Middle frontal gyrus (tissue), 1 donor: ENCODE results near the gene CNOT4.
"Not testable (repeated sequence)": the region's sequence is repeated elsewhere in the genome, so short reads cannot be mapped to it uniquely, and the experiment has no call there.

ENCODE experiments used
- DNase-seq: peaks from one replicate; pipeline ENCODE4 v3.0.0-alpha.2; 2015; ENCODE audit warnings: low spot score; ENCODE audit errors: extremely low spot score

The CNOT4 gene

DNA sequence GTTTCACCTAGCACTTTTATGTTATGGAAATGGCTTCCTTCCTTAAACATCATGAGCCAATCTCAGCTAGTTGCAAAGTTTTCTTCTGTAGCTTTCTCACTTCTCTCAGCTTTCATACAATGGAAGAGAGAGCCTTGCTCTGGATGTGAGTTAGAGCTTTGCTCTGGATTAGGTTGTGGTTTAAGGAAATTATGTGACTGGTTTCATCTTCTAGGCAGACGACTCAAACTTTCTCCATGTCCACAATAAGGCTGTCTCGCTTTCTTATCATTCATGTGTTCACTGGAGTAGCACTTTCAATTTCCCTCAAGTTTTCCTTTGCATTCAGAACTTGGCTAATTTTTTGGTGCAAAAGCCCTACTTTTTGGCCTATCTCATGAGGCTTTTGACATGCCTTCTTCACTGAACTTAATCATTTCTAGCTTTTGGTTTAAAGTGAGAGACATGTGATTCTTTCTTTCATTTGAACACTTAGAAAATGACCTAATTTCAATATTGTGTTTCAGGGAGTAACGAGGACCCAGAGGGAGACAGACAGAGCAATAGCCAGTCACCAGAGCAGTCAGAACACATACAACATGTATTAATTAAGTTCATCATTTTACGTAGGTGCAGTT is 49.8 kb downstream of the CNOT4 start:
- no peak for DNase-seq

DNA sequence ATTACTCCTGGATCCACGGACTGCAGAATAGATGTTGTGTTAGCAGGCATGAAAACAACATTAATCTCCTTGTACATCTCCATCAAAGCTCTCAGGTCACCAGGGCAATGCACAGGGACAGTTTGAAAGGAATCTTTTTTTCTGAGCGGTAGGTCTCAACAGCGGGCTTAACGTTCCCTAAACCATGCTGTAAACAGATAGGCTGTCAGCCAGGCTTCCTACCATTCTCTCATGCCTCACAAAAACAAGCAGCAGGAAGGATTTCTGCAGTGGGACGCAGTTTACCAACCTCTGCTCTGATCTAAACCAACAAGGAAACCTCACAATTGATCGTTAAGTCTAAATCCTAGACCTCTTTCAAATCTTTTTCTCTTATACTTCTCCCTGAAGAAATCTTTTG is 50.8 kb downstream of the CNOT4 start:
- no peak for DNase-seq

DNA sequence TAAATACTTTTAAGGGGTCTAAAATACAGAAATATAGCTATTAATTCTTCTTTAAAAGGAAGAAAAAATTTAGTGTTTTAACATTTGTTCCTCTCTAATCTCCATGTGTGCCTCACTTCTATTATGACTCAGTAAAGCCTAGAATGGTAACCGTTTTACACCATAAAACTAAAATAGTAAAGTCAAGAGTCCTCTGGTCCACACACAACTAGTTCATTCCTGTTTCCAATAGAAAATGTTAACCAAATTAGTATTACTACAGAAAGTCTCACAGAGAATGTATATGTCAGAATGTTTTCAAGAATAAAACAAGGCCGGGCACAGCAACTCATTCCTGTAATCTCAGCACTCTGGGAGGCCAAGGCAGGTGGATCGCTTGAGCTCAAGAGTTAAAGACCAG is 55.8 kb downstream of the CNOT4 start:
- DNase-seq, result no peak

DNA sequence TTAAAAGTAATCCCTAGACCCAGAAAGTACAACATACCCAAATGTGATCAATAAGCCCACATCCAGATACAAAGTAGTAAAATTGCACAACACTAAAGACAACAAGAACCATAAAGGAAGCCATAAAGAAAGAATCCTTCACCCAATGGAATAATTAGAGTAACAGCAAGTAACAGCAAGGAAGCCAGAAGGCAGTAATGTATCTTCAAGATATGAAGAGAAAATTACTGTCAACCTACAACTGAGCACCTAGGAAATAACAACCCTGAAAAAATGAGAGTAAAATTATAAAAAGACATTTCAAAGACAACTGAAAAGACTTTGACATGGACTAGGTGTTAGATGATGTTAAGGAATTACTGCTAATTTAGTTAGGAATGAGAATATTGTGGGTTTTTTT is 60.5 kb downstream of the CNOT4 start:
- DNase-seq, result no peak

DNA sequence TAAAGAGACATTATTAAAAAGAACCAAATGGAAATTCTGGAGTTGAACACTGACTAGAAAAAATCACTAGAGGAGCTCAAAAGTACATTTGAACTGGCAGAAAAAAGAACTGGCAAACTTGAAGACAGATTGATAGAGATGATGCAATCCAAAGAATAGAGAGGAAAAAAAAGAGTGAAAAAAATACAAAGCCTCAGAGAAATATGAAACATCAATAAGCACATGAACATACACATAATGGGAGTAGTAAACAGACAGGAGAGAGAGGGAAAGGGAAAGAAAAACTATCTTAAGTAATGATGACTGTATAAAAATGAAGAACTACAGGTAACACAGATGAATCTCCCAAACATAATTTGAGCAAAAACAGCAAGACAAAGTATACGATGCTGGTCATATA is 61.1 kb downstream of the CNOT4 start:
- no peak for DNase-seq

DNA sequence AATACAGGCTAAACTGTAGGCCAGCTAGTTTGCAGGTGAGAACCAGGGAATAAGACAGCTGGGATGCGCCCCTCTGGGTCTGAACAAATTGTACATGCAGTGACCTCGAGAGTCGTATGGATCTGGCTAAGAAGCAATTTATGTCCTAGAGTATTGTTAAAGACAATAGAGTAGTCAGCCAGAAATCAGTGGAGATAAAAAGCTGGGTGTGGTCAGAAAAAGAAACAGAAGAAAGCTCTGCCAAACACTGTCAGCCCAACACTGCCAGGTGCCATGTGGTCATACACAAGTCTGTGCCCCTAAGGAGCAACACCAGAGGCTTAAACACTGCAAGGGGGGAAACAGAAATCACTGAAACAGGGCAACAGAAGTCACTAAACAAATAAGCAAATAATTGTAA is 62.2 kb downstream of the CNOT4 start:
- DNase-seq, result no peak

DNA sequence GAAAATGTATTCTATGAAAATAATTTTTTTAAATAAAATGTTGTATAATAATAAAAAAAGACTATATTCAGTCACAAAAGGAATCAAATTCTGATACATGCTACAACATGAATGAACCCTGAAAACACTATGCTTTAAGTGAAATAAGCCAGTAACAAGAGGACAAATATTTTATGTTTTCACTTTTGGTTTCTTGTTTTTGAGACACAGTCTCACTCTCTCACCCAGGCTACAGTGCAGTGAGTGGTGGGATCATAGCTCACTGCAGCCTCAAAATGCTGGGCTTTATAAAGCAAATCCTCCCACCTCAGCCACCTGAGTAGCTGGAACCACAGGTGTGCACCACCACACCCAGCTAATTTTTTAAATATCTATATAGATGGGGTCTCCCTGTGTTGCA is 64.2 kb downstream of the CNOT4 start:
- DNase-seq, result no peak

DNA sequence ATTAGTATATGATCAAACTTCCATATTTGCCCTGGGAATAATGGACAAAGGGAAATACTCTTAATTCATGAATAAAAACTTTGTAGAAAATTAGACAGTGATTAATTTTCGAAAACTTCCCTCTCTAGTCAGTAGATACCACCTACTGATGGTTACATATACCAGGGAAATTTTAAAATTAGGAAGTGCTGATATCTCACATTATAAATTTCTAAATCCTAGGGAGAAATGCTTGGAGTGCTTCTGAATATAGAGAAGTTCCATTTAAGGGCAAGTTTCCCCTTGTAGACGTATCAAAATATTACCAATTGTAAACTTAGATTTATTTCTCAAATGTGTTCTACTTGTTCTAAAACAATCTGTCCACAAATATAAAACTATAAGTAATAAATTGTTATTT is 64.6 kb downstream of the CNOT4 start:
- not testable (repeated sequence) for DNase-seq

DNA sequence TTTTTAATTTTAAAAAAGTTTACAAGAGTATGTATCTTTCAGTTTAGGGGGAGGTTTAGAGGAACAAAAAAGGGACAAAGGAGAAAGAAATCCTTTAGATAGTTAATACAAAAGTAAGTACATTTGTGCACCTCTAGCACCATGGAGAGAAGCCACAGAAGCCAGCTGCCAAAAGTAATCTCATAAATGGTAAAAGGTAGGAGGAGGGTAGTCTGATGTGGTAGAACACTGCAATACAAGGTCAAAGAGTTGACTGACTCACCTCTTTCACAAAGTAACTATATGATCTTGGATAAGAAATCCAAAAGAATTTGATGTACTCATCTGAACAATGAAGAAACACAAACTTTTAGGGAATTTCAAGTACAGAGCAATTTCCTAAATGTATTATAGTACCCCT is 68.1 kb downstream of the CNOT4 start:
- no peak for DNase-seq

DNA sequence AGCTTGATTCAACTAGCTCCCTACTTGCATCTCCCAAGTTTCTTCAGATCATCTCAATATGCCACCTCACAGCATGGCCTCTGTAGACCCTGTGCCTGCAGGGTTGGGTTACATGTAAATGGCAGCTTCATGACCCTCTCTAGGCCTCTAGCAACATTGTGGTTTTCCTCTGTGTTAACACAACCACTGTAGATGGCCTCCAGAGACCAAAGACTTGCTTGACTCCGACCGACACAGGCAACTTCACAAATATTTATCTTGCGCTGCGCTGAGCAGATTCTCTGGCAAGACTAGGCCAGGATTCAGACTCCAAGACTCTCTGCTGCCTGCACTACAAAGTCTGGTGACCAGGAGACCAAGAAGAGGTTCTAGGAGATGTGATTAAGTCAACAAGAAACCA is 75.9 kb downstream of the CNOT4 start:
- DNase-seq, result no peak

DNA sequence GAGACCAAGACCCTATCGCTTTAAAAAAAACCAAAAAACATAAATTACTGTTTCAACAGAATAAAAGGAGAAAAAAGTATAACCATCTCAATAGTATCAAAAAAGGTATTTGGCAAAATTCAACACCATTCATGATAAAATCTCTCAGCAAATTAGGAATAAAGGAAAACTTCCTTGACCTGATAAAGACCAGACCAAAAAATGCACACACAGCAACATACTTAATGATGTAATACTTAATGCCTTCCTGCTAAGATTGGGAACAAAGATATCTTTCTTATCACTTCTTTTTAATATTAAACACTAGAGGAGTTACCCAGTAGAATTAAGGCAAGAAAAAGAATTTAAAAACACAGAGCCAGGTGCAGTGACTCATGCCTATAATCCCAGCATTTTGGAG is 79.3 kb downstream of the CNOT4 start:
- no peak for DNase-seq

DNA sequence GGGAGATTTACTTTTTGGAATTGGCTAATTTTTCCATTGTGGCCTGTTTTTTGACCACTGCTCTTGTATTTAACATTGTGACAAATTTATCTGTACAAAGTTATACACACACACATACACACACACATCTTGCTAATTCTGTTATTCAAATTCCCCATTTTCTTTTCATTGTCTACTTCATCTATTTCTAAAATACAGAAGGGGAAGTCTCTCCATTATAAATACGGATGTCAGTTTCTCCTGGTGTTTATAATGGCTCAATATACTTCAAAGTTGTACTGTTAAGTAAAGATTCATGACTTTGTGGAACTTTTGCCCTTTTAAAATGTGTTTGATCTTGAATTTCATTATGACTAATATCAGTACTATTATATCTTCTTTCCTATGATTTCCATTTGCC is 81.0 kb downstream of the CNOT4 start:
- DNase-seq, result no peak

DNA sequence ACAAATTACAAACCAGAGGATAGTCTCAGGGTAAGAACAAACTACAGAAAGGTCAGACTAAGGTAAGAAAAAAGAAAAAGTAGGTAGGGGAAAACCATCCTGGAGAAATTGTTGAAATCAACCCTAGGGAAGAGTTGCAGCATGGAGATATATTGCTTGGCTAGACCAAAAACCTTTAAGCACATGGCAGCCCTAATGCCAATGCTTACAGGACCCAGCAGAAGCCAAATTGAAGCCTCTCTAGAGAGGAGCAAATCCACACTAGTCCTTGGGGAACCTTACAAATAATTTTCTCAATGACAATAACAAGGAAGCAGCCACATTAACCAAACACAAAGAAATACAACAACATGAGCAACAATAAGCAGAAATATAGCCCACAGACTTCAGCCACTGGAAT is 81.9 kb downstream of the CNOT4 start:
- no peak for DNase-seq

DNA sequence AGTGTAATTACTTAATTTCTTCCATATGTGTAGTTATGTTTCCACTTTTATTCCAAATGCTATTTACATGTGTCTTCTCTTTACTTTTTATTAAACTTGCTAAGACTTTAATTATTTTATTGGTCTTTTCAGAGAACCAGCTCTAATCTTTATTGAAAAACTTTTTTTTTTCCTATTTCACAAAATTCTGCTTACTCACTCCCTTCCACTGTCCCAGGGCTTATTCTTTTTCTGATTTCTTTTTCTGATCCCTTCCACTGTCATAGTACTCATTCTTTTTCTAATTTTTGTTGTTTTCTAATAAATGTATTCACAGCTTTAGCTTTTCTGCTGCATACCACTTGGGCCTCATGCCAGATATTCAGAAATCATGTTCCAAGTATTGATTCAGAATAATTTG is 82.7 kb downstream of the CNOT4 start:
- no peak for DNase-seq

DNA sequence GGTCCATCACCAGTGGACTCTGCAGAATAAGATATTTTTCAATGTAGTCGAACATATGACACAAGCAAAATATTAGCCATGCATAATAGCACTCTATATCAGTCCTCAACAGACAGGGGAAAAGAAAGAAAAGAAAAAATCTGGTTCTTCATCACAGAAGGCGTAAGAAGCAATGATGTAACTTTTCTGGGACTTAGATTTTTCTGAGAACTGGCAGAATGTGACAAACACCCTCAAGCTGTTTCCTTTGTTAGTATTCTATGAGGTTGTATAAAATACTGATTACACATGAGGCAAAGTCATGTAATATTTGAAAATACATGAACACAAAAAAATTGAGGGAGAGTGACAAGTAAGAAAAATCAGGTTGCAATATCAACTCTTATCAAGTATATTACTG is 84.9 kb downstream of the CNOT4 start:
- DNase-seq, result no peak

DNA sequence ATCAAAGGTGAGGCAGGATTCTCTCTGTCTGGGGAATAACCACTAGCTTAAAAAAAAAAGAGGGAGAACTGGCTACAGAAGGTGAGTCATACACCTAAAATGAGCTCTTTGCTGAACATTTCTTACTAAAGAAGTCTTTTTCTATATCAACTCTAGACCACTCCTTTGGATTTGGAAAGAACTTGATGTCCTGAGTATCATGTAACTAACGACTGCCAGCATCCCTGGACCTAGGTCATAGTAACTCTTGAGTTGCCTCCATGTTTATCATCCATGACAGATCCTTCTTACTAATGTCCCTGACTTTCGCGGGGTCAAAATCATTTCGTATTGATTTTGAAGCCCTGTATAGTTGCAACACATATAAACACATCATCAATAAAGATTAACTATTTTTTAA is 89.1 kb downstream of the CNOT4 start:
- no peak for DNase-seq

DNA sequence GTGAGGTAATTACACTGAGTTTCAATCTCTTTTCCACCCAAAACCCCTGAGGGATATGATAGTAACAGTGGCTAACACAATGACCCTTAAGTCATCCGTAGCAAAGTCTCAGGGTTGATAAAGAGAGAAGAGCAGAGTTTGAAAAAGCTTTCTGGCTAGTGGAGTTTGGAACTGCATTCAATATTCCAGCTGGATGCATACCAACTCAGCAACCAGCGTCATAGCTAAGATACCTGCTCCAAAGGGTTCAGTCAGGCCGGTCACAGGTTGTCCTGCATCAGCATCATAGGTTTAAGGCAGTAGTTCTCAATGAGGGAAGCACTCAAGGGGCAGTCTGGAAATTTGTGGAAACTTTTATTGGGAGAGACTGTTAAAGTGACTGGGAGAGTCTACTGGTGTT is 93.5 kb downstream of the CNOT4 start:
- no peak for DNase-seq

DNA sequence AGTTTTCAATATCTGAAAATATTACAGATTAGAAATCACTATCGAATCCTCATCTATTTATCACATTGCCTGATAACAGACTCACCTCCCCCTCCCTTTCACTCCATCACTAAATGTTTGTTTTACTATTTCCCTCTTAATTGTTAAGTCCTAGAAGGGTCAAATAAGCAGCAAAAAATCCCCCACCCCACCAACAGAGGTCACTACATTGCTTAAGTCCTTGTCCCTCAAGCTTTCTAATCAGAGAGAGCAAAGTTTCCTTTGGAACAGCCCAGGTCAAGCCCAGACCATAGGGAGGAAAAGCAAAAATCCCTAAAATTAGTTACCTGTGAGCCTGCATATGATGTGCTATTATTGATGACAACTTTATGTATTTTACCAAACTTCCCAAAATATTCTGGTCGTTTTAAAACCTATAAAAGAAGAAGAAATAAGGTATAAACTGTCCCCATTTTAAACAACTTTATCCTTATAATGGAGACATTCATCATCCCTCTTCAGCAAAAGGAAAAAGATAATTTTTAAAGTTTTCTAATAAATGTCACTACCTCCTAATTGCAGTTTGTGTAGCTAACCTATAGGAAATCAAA is 95.0 kb downstream of the CNOT4 start:
- no peak for DNase-seq

DNA sequence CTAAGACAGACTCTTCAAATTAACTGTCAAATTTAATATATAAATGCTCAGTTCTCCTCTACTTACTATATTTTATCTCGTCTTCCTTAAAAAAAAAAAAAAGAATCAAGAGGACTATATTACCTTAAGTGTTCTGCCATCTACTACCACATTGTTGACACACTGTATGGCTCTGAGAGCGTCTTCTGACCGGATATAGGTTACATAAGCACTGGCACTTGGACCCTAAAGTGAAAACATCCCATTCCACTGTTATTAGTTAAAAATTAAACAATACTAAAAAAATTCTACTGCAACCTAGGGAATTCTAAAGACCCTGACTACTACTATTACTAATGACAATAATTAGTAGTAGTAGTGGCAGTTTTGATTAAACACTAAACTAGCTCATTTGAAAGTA is 95.7 kb downstream of the CNOT4 start:
- no peak for DNase-seq

DNA sequence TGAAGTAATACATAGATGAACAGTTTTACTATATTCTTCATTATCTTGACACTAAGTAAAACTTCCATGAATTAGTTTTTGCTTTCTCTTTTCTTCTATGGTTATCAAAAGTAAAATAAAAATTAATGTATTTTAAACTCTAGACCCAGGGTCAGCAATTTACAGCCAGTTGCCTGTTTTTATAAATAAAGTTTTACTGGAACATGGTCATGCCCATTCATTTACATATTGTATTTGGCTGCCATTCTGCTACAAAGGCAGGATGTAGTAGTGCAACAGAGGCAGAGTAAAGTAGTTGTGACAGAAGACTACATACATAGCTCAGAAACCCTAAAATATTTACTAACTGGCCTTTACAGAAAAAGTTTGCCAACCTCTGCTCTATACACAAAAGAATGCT is 98.8 kb downstream of the CNOT4 start:
- DNase-seq, result no peak

DNA sequence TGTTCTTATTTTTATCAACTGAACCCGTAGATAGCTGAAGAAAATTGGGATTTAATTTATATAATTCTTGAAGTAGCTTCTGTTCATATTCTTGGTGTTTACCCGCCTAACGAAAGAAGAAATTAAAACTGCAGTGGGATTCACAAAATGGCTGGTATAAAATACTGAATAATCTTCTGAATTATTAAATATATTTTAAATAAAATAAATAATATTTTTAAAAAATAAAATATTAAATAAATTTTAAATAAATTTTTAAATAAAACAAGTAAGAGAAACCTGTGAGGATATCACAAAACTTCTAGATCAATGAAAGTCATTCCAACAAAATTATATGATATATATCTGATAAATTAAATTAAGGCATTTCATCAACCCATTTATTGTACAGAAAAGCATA is 99.4 kb downstream of the CNOT4 start:
- no peak for DNase-seq

DNA sequence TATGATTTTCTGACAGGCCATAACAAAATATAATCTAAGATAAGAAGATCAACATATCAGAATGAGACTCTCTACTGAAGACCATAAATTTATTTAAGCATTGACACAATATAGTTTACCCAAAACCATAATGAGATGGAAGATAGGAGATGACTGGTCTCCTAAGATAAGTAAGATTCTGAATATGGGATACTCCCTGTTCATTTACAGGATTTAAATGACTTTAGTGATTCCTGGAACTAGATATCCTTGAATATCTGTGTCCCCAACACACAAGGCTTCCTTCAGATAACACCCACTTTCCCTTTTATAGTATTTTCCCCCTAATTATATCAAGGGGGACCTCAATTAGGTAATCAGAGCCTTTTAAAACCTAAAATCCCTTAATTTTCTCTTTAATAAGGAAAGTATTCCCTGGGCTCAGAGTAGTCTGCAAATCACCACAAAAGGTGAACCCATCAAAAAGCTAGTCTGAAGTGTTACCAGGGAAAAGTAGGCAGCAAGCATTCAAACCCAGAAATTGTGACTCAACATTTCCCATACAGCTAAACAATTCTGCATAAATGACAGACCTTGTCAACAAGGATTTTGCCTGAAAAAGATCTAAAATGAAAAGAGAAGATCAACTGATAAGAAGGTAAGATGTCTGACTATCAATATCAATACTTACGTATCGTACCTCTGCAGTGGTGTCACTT is 99.9 kb downstream of the CNOT4 start:
- DNase-seq, result no peak

DNA sequence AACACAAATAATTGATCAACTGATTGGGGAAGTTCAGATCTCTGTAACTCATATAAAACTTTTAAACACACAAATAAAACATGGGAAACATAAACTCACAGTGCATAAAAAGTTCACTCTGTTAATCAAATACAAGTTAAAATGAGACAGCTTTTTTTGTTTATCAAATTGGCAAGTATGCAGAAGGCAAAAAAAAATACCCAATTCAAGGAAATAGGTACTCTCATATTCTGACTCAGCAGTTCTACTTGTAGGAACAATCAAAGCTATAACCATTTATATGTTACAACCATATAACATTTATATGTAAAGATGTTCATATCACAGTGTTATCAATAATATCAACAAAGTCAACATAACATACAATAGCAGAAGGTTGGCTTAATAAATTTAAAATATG is 102.0 kb downstream of the CNOT4 start:
- DNase-seq, result no peak
